Ureter (tissue), 1 donor: Measurements from ENCODE around the gene ENTR1. TPM values are rescaled to one million over a fixed set of nuclear protein-coding genes. Genes with fewer than 3 reads are reported as not detected.
"Not testable (repeated sequence)": the region's sequence is repeated elsewhere in the genome, so short reads cannot be mapped to it uniquely, and the experiment has no call there.

ENCODE experiments used
- DNase-seq: peaks from one replicate; pipeline ENCODE4 v3.0.0-alpha.2; 2020; ENCODE audit warnings: low spot score
- total RNA-seq: library from RNA; stranded (reverse); gene quantifications from one replicate; pipeline ENCODE4 v1.2.4, GENCODE V29; 2023
- donor health status: DM: yes; HTN: yes; CAD: no.

ENTR1 gene
- total RNA-seq, 1 donor from 2014 or later: 50.1 TPM

DNA sequence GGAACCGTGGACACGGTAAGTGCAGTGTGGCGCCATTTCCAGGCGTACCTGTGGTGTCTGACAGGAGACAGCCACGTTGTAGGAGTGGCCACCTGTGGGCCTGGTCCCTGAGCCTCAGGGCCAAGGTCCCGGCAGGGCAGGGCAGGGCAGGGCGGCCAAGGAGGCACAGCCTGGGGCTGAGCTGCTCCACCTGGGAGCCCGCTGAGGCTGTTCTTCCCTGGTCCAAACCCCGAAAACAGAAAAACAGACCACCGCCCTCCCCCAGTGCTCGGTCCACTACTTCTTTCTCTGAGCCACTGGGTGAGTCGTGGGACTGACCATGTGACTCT, 8.6 kb upstream of the ENTR1 start:
- DNase-seq: no peak

DNA sequence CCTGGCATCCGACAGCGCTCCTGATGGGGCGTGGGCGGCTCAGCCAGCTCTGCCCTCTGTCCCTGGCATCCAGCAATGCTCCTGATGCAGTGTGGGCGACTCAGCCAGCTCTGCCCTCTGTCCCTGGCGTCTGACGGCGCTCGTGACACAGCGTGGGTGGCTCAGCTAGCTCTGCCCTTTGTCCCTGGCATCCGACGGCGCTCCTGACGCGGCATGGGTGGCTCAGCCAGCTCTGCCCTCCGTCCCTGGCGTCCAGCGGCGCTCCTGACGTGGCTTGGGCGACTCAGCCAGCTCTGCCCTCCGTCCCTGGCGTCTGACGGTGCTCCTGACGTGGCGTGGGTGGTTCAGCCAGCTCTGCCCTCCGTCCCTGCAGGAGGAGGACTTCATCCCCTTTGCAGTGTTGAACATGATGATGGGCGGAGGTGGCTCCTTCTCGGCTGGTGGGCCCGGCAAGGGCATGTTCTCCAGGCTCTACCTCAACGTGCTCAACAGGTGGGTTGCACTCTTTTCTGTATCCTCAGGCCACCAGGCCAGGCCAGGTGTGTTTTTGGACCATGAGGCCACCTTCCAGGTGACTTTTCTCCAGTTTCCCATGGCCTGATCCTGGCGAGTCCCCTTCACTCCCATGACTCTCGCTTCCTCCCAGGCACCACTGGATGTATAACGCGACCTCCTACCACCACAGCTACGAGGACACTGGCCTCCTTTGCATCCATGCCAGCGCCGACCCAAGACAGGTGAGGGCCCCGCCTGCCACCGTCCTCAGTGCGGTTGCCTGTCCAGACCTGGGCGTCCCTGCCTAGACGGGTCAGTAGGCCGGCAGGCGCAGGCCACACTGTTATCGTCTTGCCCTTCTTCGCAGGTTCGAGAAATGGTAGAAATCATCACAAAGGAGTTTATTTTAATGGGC, 8.0 kb upstream of the ENTR1 start:
- DNase-seq: no peak

DNA sequence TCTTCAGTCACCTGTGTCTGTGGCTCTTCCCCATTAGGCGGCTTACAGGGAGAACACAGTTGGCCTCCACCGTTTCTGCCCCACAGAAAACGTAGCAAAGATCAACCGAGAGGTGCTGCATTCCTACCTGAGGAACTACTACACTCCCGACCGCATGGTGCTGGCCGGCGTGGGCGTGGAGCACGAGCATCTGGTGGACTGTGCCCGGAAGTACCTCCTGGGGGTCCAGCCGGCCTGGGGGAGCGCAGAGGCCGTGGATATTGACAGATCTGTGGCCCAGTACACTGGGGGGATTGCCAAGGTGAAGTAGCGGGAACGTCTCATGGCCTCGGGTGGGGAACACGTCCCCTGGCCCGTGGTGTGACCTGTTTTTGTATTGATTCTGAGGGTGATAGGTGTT, 6.5 kb upstream of the ENTR1 start:
- no peak for DNase-seq

DNA sequence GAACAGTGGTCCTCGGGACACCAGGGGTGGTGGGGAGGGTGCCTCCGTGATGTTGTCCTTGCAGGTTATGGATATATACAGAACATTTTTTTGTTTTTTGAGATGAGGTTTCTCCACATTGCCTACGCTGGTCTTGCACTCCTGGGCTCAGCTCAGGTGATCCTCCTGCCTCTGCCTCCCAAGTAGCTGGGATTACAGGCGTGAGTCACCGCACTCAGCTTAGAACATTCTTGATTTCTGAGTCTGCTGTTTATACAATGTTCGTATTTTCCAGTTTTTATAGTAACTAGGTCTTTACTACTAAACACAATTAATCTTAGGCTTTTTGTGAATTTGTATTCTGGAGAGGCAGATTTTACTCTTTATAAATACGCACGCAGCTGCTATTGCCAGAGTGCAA, 6.0 kb upstream of the ENTR1 start:
- no peak for DNase-seq

DNA sequence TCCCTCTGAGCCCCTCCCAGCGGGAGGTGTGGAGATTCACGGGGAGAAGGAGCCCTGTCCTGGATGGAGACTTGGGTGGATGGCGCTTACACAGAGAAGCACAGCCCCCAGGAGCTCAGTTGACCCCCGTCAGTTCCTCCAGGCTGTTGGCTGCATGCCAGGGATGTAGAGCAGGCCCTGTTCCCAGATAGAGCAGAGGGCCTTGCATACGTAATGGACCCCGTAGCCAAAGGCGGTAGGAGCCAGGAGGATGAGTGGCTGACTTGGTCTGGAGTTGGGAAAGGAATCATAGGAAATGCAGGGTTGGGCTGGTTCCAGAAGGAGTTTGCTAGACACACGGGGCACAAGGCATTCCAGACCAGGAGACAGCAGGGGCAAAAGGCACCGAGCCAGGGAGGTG, 2.5 kb upstream of the ENTR1 start:
- DNase-seq: no peak

DNA sequence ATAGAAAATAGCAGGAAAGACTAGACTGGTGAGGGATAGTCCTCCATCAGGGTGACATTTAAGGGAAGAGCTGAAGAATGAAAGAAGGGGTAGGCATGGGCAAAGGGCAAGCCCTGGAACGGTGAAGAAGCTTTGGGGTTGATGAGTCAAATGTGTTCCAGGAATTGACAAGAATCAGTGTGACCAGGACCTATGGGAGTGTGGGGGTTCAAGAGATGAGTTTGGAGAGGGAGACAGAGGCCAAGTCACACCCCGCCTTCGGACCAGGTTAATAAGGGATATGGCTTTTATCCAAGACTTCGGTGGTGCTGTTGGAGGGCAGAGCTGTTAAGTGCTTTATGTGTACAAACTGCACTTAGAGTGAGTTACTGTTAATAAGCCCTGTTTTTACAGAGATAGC, 964 bp upstream of the ENTR1 start:
- DNase-seq: no peak

DNA sequence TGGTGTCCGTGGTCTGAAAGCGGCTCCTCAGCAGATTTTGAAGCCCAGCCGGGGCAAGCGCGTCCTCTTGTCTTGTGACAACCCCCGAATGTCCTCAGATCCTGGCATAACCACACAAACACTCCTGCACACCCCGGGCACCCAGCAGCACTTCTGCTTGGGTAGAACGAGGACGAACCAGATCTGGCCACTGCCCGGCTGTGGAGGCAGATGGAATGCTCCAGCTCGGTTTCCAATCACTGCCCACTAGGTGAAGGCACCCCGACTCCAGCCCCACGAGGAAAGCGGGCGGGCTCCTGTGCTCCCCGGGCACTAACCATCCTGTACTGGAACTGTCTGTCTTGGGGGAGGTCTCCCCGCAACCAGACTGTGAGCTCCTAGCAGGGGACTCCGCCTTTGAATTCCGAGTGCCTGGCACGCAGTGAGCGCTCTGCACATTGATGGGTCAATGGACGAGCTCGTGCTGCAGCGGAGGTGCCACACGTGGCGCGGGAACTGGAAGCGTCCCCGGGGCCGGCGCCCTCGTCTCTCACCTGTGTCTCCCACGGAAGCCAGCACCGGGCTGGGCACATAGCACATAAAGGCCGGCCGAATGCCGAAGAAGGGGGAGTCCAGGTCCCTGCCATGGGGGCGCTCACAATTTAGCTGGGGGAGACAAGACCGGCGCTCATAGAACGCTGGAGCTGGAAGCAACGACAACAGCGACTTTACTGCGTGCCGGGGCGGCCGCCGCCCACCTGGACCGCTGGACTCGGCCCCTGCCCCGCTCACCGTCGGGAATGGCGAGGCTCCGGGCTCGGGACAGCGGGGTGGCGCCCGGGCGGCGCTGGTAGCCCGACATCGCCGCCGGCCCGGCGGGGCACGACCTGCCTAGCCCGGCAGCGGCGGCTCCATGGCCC, 608 bp downstream of the ENTR1 start:
- no peak for DNase-seq

DNA sequence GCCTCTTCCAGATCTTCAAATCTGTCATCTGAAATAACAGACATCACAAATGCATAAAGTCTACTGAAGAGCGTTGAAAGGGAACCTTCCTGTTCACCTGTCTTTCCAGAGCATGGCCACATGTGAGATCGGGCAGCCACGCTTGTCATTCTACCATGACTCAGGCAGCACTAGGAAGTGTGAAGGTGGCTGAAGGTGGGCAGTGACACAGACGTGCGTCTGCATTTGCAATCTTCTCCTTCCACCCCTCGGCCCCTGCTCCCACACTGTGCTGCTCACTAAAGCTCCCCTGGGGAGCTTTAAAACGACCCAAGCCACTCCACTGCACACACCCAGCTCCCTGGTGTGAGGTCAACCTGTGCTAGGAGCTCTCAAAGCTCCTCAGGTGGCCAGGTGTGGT, 2.5 kb downstream of the ENTR1 start:
- DNase-seq: no peak

DNA sequence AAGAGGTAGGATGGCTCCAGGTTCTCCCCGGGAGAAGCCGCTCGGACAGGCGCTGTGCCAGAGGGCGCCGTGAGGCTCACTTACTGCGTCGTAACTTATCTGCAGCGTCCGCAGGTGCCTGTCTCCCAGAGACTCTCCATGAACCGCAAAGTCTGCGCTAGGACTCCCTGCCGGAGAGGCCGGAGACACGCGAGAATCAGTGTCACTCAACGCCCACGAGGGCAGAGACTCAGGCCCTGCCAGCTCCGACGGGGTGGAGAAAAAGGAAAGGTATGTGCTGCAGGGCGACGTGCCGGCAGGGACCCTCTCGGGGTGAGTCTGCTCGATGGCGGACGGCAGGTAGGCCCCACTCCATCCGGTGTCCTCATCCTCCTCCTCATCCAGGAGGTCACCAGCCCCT, 3.4 kb downstream of the ENTR1 start:
- DNase-seq: not testable (repeated sequence)

DNA sequence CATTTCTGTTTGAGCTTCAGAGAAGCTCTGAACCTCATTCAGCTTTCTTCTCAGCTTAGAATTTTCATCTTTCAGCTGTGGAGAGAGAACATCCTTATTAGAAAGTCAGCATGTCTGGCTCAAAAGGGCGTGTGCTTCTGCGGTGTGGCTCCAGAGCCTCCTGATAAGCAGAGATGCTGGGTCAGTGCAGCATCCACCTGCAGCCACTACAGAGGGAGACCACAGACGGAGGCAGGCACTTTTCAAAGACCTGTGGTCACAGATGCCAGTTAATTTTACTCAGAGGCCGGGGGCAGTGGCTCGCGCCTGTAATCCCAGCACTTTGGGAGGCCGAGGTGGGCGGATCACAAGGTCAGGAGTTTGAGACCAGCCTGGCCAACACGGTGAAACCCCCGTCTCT, 4.5 kb downstream of the ENTR1 start:
- DNase-seq: not testable (repeated sequence)

DNA sequence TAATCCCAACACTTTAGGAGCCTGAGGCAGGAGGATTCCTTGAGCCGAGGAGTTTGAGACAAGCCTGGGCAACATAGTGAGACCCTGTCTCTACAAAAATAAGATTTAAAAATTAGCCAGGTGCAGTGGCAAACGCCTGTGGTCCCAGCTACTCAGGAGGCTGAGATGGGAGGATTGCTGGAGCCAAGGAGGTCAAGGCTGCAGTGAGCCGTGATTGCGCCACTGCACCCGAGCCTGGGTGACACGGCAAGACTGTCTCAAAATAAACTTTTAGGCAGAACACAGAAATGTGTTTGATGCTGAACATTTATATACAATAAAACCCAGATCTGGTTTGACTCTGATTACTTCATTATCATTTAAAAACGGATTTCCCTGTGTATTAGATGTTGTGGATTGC, 4.9 kb downstream of the ENTR1 start:
- no peak for DNase-seq

DNA sequence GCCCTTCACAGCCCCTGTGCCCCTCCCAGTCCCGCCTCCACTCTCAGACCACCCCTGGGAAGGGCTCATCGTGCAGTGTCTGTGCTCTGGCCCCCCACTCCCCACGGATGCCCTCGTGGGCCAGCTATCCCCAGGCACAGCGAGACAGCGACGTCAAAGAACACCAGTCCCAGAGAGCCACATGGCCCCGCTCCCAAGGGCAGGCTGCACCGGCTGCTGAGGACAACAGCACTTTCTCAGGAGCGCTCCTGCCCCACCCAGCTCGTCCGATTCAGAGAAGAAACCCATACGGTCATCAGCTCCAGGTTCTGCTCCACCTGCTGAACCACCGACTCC, 5.6 kb downstream of the ENTR1 start:
- no peak for DNase-seq

DNA sequence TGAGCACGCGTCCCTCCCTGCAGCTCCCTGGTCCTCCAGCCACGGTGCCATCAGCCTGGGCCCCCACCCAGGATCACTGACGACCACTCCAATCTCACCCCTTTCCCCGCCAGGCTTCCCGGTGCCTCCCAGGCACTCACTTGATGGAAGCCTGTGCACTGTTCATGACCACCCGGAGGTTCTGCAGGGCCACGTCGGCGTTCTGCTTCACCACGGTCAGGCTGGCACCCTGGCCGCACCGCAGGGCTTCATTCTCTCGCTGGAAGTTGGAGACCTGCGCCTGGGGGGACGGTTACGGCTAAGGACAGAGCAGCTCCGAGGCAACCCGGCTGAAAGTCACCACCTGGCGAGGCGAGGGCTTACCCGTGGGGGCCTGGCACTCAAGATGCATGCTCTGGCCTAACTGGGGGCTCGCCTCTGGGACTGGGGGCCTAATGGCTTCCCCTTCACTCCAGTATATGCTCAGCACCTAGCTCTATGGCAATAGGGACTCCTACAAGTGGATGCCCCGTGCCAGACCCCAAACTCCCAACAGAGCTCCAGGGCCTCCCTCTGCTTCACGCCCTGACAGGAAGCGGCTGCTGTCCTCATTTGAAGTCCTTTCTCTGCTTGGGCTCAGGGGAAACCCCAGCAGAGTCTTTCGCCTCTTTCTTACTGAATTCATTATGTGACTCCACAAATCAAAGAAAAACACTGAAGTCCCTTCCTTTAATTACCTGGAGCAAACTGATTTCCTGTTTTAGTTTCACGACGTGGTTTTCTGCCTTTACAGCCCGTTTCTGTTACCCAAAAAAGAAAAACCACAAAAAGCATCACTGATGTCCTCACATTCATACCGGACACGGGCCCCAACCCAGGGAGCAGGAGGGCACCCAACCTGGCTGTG, 6.3 kb downstream of the ENTR1 start:
- no peak for DNase-seq

DNA sequence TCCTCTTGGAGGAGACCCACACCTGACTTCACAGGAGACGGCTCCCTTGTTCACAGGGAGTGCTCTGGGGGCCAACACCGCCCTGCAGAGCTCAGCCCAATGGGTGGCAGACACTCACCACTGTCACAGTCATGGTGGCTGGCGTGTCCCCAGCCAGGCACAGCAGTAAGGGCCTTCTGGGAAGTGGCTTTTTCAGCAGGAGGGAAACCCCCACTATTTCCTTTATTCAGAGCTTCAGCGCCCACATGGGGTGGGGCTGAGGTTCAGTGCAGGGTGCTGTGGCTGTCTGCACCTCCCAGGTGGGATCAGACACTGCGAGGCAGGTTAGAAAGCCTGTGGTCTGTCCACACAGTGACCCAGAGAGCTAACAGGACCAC, 6.9 kb downstream of the ENTR1 start:
- no peak for DNase-seq

DNA sequence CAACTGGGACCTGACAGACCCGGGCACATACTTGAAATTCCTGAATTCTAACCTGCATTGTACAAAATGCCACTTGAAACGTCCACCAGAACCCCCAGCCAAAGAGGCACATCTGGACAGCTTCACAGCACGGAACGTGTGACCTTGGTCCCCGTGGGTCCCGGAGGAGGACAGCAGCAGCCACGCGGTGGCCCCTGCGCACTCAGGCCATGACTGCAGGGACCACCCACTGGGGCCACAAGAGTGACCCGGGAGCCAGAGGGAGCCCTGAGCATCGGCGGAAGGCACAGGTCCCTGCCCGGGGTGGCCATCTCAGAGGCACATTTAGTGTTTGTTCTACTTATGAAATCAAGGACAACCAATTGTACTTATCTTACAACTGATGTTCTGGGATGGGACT, 8.3 kb downstream of the ENTR1 start:
- DNase-seq: no peak

DNA sequence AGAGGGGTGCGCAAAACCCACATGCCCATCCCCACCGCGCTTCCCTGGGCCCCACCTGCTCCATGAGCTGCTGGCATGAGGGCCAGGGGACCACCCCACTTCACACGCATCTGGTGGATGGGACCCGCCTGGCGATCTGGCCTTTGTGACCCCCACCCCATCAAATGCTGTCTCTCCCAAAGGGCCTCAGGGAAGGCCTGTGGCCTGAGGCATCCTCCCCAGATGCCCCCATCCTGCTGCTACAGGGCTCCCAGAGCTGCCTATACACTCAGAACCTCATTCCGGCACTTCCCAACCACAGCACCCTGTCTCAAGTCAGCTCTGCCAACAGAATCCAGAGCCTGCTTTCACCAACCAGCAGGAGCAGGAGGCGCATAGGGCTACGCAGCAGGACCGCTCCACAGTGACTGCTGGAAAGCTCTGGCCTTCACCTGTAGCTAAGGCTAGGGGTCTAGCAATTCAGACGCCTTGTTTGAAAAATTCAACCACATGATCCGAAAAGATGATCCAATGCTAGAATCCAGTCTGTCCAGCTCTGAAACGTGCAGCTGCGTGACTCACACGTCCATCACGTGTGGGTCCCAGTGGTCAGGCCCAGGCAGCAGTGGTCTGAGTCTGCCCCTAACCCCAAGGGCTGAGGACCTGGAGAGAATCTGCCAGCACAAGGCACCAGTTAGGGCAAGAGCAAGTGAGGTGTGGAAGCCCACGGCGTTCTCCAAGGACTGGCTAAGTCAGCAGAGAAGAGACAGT, 9.1 kb downstream of the ENTR1 start:
- DNase-seq: no peak

DNA sequence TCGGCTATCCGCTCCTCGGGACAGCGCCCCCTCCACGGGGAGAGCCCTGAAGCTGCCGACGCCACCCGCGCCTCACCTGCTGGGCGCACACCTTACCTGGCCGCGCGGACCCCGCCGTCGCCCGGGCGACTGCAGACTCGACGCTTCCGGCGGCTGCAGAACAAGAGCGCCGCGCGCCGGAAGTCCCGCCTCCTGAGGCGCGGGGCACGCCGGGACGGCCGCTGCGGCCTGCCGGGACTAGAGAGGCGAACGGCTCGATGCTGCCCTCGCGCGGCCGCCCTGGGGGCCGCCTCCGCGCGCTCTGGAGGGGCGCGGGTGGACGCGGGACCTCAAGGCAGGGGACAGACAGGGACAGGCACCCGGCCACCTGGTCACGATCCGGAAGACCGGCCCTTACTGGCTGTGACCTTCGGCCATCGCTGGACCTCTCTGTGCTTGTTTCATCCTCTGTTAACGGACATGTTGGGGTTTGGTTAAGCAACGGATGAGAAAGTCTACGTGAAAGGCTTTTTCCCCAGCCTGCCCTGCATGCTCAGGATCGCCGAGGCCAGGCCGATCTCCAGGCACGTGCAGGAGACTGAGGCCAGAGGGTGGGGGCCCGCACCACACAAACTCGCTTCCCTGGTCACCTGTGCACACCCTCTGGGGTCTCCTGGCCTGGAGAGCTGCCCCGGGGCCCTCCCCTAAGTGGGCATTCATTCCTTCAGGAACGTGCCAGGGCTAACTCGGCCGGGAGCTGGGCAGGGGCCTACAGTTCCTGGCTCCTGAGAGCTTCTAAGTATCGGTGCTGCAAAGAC, 10.2 kb downstream of the ENTR1 start, which contains the start of gene SNAPC4:
Gene SNAPC4 (minus strand): TSS at position 133 of the 797 bp plus-strand sequence. CDS start 1,742 bp downstream, outside the sequence.
- peak; percentile 83 for DNase-seq

DNA sequence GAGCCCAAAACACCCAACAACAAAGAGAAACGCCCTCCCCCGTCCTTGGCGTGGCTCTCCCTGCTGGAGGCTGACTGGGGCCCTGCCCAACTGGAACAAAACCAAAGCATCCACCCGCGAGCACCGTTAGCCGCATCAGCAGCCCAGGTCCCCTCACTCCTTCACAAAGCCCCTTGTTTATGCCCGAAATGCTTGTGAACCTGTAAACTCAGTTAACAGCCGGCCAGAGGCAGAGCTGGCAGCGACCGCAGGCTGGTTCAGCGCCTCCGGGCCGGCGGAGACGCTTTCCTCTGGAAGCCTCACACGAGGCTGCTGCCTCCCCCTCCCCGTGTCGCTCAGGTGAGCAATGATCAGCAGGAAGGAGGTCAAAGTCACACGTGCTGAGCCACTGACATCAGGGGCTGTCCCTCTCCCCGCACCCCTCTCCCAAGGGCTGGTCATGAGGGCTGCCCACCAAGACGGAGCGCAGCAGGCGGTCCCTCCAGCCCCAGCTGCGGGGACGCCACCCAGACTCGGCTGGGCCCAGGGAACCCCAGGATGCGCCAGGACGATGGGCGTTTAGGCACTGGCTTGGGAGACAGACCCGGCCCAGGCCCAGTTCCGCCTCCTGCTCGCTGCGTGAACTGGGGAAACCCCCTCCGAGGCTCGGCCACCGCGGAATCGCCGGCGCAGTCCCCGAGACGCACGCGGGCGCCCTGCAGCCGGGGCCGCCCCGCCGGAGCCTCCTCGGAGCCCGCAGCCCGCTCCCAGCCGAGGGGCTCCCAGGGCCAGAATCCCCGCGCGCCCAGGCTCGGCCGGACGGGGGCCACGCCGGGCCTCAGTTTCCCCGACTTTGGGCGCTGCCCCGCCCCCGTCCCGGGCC, 11.0 kb downstream of the ENTR1 start:
- no peak for DNase-seq

DNA sequence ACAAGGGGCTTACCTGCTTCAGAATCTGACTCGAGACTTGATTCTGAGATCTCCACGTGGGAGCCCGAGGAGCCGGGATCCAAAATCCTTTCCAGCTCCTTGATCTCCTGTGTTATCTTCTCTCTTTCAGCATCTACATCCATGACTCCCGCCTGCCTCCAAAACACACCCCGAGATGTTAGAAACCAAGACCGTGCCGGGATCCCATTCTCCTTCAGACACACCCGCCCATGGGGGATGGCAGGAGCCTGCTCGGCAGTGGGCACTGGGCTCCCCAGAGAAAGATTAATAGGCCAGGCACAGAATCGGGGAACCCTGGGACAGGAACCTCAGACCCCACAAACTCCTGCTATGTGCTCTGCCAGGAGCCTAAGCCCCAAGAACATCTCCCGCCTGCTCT, 12.1 kb downstream of the ENTR1 start:
- DNase-seq: no peak
